22Rv1 (cell line): ENCODE results near the gene PPP1CA.

ENCODE experiments used
- CTCF ChIP-seq: fragments of 450-650 bp; IDR thresholded peaks from 2 replicates; pipeline ENCODE4 v1.5.1; 2017; ENCODE audit warnings: mild to moderate bottlenecking
- ZFX ChIP-seq: fragments of 450-650 bp; IDR thresholded peaks from 2 replicates; pipeline ENCODE4 v1.6.1; 2017; ENCODE audit warnings: antibody characterized with exemption, borderline replicate concordance

DNA sequence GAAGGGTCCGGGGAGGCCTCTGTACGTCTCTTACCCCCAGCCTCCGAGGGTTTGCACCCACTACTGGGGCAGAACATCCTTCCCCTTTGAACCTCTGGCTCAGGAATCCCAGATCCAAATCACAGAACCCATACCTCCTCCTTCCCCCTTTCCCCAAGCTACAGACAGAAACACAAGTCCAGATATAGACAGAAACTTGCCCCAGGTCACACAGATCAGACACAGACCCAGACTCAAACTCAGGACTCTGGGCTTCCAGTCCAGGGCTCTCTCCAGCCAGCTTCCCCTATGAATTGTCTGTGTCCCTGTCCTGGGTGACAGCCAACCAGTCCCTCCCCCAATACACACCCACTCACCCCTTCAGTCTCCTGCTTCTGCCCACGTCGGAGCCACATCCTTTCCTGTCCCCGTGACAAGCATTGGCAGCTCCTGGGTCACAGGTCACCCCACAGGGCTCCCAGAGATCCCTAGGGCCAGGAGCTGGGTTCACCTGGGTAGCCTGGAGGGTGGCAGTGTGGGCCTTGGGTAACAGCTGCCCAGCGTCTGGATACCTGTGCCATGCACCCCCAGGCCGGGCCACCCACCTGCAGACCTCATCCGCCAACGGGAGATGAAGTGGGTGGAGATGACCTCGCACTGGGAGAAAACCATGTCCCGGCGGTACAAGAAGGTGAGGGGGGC, 3.0 kb upstream of the PPP1CA start:
- TF ChIP-seq CTCF (no peak), ZFX (no peak)
